Natural killer cell (primary cell): Measurements from ENCODE around the gene KRT2. TPM values are rescaled to one million over a fixed set of nuclear protein-coding genes. Genes with fewer than 3 reads are reported as not detected.
A peak's percentile ranks its signal among the peaks of the same experiment; 100 is the strongest.

Source experiments
- ATAC-seq, 3 donors: fragments of 150-1000 bp in 2 of 3; fragments of 200-7000 bp in 1 of 3; cut with Tn5 transposase; 1 replicate in 1 of 3; 2 replicates in 2 of 3; pipeline ENCODE4 v1.10.0; 2021; ENCODE audit warnings: mild to moderate bottlenecking in 2 of 3, moderate library complexity in 2 of 3
- DNase-seq, 2 donors: peaks; one replicate each; pipeline versions ENCODE4 v3.0.0 to v3.0.0-alpha.2; 2013 to 2021; ENCODE audit warnings: mixed read lengths in 1 of 2
- H3K27ac ChIP-seq: one replicate; pipeline ENCODE4 v1.5.1; 2013; ENCODE audit warnings: mild to moderate bottlenecking, low read length
- H3K27me3 ChIP-seq: one replicate; pipeline ENCODE4 v1.6.1; 2013; ENCODE audit warnings: low read length; ENCODE audit not compliant: control insufficient read depth, insufficient read depth
- H3K36me3 ChIP-seq: one replicate; pipeline ENCODE4 v1.6.1; 2013; ENCODE audit warnings: low read length; ENCODE audit not compliant: control insufficient read depth, insufficient read depth
- H3K4me1 ChIP-seq: one replicate; pipeline ENCODE4 v1.6.1; 2013; ENCODE audit warnings: low read length; ENCODE audit not compliant: control insufficient read depth, insufficient read depth
- H3K4me3 ChIP-seq: one replicate; pipeline ENCODE4 v1.5.1; 2013; ENCODE audit warnings: low read length
- H3K9me3 ChIP-seq: one replicate; pipeline ENCODE4 v1.6.1; 2013; ENCODE audit warnings: low read length; ENCODE audit not compliant: control insufficient read depth, insufficient read depth
- H3K27ac Mint-ChIP-seq, 2 donors: one replicate each; pipeline ENCODE4 v1.8.0; 2022; ENCODE audit warnings: mild to moderate bottlenecking in 2 of 2, mixed read lengths in 2 of 2, moderate library complexity in 1 of 2
- H3K27me3 Mint-ChIP-seq, 2 donors: one replicate each; pipeline ENCODE4 v1.8.0; 2022; ENCODE audit warnings: low read depth in 2 of 2, mixed read lengths in 2 of 2
- H3K36me3 Mint-ChIP-seq: one replicate; pipeline ENCODE4 v1.8.0; 2022; ENCODE audit warnings: mixed read lengths
- H3K4me1 Mint-ChIP-seq, 2 donors: one replicate each; pipeline ENCODE4 v1.8.0; 2022; ENCODE audit warnings: mixed read lengths in 2 of 2
- H3K4me3 Mint-ChIP-seq: one replicate; pipeline ENCODE4 v1.8.0; 2022; ENCODE audit warnings: mild to moderate bottlenecking, moderate library complexity, mixed read lengths
- H3K9me3 Mint-ChIP-seq, 2 donors: one replicate each; pipeline ENCODE4 v1.8.0; 2022; ENCODE audit warnings: mixed read lengths in 2 of 2
- WGBS: methylation state at CpG from one replicate; pipeline ENCODE4 v1.1.7; 2013; ENCODE audit warnings: missing lambda C conversion rate; ENCODE audit not compliant: insufficient coverage; 5-methylcytosine and 5-hydroxymethylcytosine counted together
- intact Hi-C: fragments of 100-400 bp; cut with micrococcal nuclease; formaldehyde crosslinking; loops from one replicate; pipeline ENCODE4 v1.14.2; 2022
- total RNA-seq, 4 donors: library from RNA; stranded (reverse); fragments of 120-200 nt in 1 of 4; gene quantifications; one replicate each; pipeline versions ENCODE4 v1.2.3 to v1.2.4, GENCODE V29; 2013 to 2022
- TF ChIP-seq, protein P1 (sequence below): fragments of 200-600 bp; IDR thresholded peaks from one replicate; pipeline ENCODE4 v1.8.0; 2022; ENCODE audit warnings: antibody characterized with exemption

Gene KRT2
- total RNA-seq, 3 donors from 2014 or later (not counting 1 experiment from before 2014, with no cell fraction given) = 0.63 to 1.4 (median 0.66) TPM

DNA sequence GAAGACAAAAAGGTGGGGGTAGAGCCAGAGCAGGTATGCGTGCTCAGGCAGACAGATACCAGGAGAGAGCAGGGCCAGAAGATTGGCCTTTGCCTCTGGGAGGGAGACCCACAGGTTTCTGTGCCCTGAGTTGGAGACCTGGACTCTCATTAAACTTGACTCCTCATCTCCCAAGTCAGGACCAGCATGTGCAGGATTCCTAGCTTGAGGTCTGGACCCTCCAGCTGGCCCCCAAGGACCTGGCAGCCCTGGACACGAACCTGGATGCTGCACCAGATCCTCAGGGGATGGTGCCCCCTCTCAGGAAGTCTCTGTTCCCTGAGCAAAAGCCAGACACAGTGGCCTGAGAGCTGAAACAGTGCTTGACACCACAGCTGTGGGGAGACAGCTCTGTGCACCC, 23.2 kb downstream of the KRT2 start:
- ATAC-seq (peak in 1 of 3 donors; percentile 9), DNase-seq (no peak)
- Histone ChIP-seq H3K4me3 (no peak overlapping the region), H3K27ac (no peak overlapping the region), H3K4me1 (peaks cover 28% of the 10 kb centered on the region), H3K27me3 (no peaks in the 10 kb centered on the region), H3K36me3 (no peaks in the 10 kb centered on the region), H3K9me3 (no peaks in the 10 kb centered on the region)
- H3K36me3 Mint-ChIP-seq = no peaks in the 10 kb centered on the region
- no peaks in the 10 kb centered on the region for H3K27me3 Mint-ChIP-seq
- peak overlapping the region; percentile 84 to 85 for H3K27ac Mint-ChIP-seq
- TF ChIP-seq, protein P1, sequence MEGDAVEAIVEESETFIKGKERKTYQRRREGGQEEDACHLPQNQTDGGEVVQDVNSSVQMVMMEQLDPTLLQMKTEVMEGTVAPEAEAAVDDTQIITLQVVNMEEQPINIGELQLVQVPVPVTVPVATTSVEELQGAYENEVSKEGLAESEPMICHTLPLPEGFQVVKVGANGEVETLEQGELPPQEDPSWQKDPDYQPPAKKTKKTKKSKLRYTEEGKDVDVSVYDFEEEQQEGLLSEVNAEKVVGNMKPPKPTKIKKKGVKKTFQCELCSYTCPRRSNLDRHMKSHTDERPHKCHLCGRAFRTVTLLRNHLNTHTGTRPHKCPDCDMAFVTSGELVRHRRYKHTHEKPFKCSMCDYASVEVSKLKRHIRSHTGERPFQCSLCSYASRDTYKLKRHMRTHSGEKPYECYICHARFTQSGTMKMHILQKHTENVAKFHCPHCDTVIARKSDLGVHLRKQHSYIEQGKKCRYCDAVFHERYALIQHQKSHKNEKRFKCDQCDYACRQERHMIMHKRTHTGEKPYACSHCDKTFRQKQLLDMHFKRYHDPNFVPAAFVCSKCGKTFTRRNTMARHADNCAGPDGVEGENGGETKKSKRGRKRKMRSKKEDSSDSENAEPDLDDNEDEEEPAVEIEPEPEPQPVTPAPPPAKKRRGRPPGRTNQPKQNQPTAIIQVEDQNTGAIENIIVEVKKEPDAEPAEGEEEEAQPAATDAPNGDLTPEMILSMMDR = no peak
- H3K4me1 Mint-ChIP-seq = peaks cover 73 to 93% of the 10 kb centered on the region in 2 donors
- WGBS = 89% methylated on average over 2 of the region's 2 CpGs
- no peaks in the 10 kb centered on the region for H3K9me3 Mint-ChIP-seq
- intact Hi-C loops = no loop called here
- H3K4me3 Mint-ChIP-seq = peak overlapping the region; percentile 94

DNA sequence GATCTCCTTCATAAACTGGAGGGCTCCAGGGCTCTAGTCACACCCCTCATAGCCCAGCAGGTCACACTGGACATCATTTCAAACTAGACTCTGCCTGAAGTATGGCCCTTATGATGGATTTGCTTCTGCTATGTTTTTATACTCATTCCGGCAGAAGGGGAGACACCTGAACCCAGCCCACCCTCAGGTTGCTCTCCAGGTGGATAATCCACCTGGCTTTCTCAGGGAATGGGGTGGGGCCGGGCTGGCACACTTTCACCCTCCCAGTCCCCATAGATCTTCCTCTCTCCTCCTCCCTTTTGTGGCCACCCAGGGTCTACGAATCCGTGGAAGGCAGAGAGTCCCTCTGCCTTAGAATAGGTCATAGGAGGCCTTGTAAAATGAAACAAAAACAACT, 23.9 kb downstream of the KRT2 start:
- DNase-seq (no peak), ATAC-seq (no peak)
- H3K4me1 Mint-ChIP-seq = peaks cover 67 to 90% of the 10 kb centered on the region in 2 donors
- H3K27ac Mint-ChIP-seq = peak overlapping the region; percentile 57 to 84
- H3K9me3 Mint-ChIP-seq = no peaks in the 10 kb centered on the region
- Histone ChIP-seq H3K27me3 (no peaks in the 10 kb centered on the region), H3K4me3 (no peak overlapping the region), H3K4me1 (peaks cover 21% of the 10 kb centered on the region), H3K27ac (no peak overlapping the region), H3K36me3 (no peaks in the 10 kb centered on the region), H3K9me3 (no peaks in the 10 kb centered on the region)
- WGBS = 83% methylated on average over 4 of the region's 4 CpGs
- peak overlapping the region; percentile 94 for H3K4me3 Mint-ChIP-seq
- peaks cover 2% of the 10 kb centered on the region for H3K36me3 Mint-ChIP-seq
- TF ChIP-seq, protein P1 = no peak
- no peaks in the 10 kb centered on the region for H3K27me3 Mint-ChIP-seq
- intact Hi-C loops = no loop called here

DNA sequence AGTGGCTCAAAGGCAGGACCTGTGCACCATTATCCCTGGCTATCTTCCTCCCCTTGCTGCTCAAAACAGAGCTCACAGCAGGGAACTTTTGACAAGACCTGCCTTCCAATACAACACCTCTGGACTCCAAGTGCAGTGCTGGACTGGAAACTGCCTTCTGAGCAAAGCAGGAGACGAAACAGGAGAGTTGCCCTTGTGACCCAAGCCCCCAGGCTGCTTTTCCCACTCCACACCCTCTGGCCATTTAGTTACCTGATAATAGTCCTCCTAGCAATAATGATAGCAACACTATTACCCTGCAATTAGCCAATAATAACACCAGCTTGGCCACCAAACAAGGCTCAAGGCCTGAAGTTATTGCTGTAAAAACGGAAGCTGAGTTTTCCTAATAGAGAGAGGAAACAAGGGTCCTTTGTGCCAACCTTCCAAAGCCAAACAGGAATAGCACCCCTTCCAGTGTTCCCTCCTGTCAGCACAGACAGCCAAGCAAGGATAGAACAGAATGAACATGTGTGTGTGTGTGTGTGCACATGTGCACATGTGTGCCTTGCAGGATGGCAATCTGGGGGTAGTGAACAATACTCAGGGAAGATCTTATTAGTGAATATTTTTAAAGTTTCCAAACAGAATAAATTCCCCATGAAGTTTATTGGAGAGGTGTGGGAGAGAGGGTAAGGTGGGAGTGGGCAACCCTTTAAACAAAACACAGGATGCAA, 24.5 kb downstream of the KRT2 start:
- Histone ChIP-seq H3K36me3 (no peaks in the 10 kb centered on the region), H3K4me3 (no peak overlapping the region), H3K9me3 (no peaks in the 10 kb centered on the region), H3K27ac (no peak overlapping the region), H3K27me3 (no peaks in the 10 kb centered on the region), H3K4me1 (peaks cover 21% of the 10 kb centered on the region)
- Mint-ChIP-seq H3K4me1 (peaks cover 62 to 92% of the 10 kb centered on the region in 2 donors), H3K9me3 (no peaks in the 10 kb centered on the region), H3K27me3 (no peaks in the 10 kb centered on the region), H3K27ac (peak overlapping the region in 1 of 2 donors; percentile 84), H3K4me3 (peak overlapping the region; percentile 94), H3K36me3 (peaks cover 8% of the 10 kb centered on the region)
- 92% methylated on average over 2 of the region's 2 CpGs for WGBS
- DNase-seq (no peak), ATAC-seq (no peak)
- TF ChIP-seq, protein P1 = no peak
- intact Hi-C loops = no loop called here
